Endothelial cell of umbilical vein (primary cell): ENCODE data around the gene PLN. TPM values are rescaled to one million over a fixed set of nuclear protein-coding genes. Genes with fewer than 3 reads are reported as not detected.

Experiments
- BruUV-seq: library from RNA; stranded (reverse); fragments of 400-500 nt; replicated peaks from 2 replicates; lab custom pipeline; 2021; lab: Mats Ljungman, UMichigan
- CTCF ChIA-PET: fragments of 300-600, 350-600 bp; sonication (Branson Sonifier 250); formaldehyde crosslinking; loops from one replicate; lab custom pipeline; 2021; ENCODE audit warnings: antibody characterized with exemption, inconsistent platforms; lab: Charles Lee
- POLR2A ChIA-PET: fragments of 300-600, 350-600 bp; sonication (Branson Sonifier 250); formaldehyde crosslinking; loops from one replicate; lab custom pipeline; 2021; ENCODE audit warnings: antibody characterized with exemption, inconsistent platforms; lab: Charles Lee
- DNase-seq: peaks from one replicate; pipeline ENCODE4 v3.0.0-alpha.2; 2011; ENCODE audit warnings: low read depth, low spot score
- FAIRE-seq: peaks from 2 replicates; lab custom pipeline; 2011; peaks lifted over from hg19 to GRCh38; lab: Jason Lieb, UNC
- H2AFZ ChIP-seq: 2 replicates; pipeline ENCODE4 v1.6.0; 2012; ENCODE audit warnings: low read depth, low read length, control low read depth, inconsistent platforms
- H3K27ac ChIP-seq: 2 replicates; pipeline ENCODE4 v1.5.1; 2011; ENCODE audit warnings: low read depth, mild to moderate bottlenecking, control low read depth, low read length, moderate library complexity; ENCODE audit not compliant: insufficient read depth
- H3K27me3 ChIP-seq, 2 experiments: 2 replicates each; pipeline versions ENCODE4 v1.6.0 to v1.6.1; 2011; ENCODE audit warnings: low read length in 2 of 2, mixed read lengths in 1 of 2; ENCODE audit not compliant: control insufficient read depth in 2 of 2, insufficient read depth in 2 of 2
- H3K36me3 ChIP-seq, 2 experiments: 2 replicates in 1 of 2; 3 replicates in 1 of 2; pipeline ENCODE4 v1.5.1; 2011; ENCODE audit warnings: low read length in 2 of 2, mild to moderate bottlenecking in 1 of 2, moderate library complexity in 1 of 2; ENCODE audit not compliant: control insufficient read depth in 2 of 2, insufficient read depth in 2 of 2; ENCODE audit errors: extremely low read depth in 1 of 2
- H3K4me1 ChIP-seq: 3 replicates; pipeline ENCODE4 v1.5.1; 2011; ENCODE audit warnings: mild to moderate bottlenecking, low read length; ENCODE audit not compliant: control insufficient read depth, insufficient read depth; ENCODE audit errors: extremely low read depth
- H3K4me2 ChIP-seq: 2 replicates; pipeline ENCODE4 v1.6.1; 2011; ENCODE audit warnings: low read length, control low read depth, mixed read lengths; ENCODE audit not compliant: insufficient read depth
- H3K4me3 ChIP-seq, 3 experiments: fragments of 200-600 bp in 1 of 3; sonication (generic), shearing (Covaris generic) in 1 of 3; replicated peaks in 1 of 3; 2 replicates each; pipeline ENCODE4 v1.5.1; 2011 to 2016; ENCODE audit warnings: control low read depth in 3 of 3, low read length in 3 of 3, mild to moderate bottlenecking in 2 of 3, inconsistent platforms in 1 of 3, low read depth in 1 of 3, moderate library complexity in 1 of 3; ENCODE audit not compliant: insufficient read depth in 1 of 3
- H3K79me2 ChIP-seq: 2 replicates; pipeline ENCODE4 v1.6.0; 2012; ENCODE audit warnings: low read length, inconsistent platforms; ENCODE audit not compliant: control insufficient read depth, insufficient read depth
- H3K9ac ChIP-seq: replicated peaks from 2 replicates; pipeline ENCODE3; 2011; ENCODE audit warnings: low read length, control low read depth; ENCODE audit not compliant: insufficient read depth; ENCODE audit errors: extremely low read depth
- H3K9me1 ChIP-seq: replicated peaks from 3 replicates; pipeline ENCODE4 v1.6.0; 2011; ENCODE audit warnings: mild to moderate bottlenecking, low read length; ENCODE audit not compliant: control insufficient read depth, insufficient read depth; ENCODE audit errors: extremely low read depth
- H3K9me3 ChIP-seq: replicated peaks from 2 replicates; pipeline ENCODE4 v1.5.1; 2012; ENCODE audit warnings: low read length, inconsistent platforms; ENCODE audit not compliant: control insufficient read depth, insufficient read depth
- H4K20me1 ChIP-seq: replicated peaks from 2 replicates; pipeline ENCODE3; 2011; ENCODE audit warnings: mild to moderate bottlenecking, low read length; ENCODE audit not compliant: control insufficient read depth, insufficient read depth; ENCODE audit errors: extremely low read depth
- CTCF ChIP-seq, 2 donors: IDR thresholded peaks; 1 replicate in 1 of 2; 2 replicates in 1 of 2; pipeline ENCODE4 v1.5.1; 2011; ENCODE audit warnings: low read length in 2 of 2, mild to moderate bottlenecking in 2 of 2, moderate library complexity in 2 of 2, control low read depth in 1 of 2, inconsistent platforms in 1 of 2, low read depth in 1 of 2; ENCODE audit not compliant: insufficient read depth in 1 of 2; ENCODE audit errors: extremely low read depth in 1 of 2
- EZH2 ChIP-seq: IDR thresholded peaks from 2 replicates; pipeline ENCODE4 v1.6.1; 2012; ENCODE audit warnings: borderline replicate concordance, low read depth, mild to moderate bottlenecking, moderate library complexity, low read length, inconsistent platforms; ENCODE audit not compliant: severe bottlenecking
- FOS ChIP-seq: IDR thresholded peaks from 2 replicates; pipeline ENCODE4 v1.6.1; 2011; ENCODE audit warnings: mild to moderate bottlenecking, low read length, moderate library complexity, borderline replicate concordance; ENCODE audit not compliant: insufficient read depth
- JUN ChIP-seq: IDR thresholded peaks from 2 replicates; pipeline ENCODE4 v1.6.1; 2011; ENCODE audit warnings: borderline replicate concordance, low read depth; ENCODE audit not compliant: insufficient read length, insufficient read depth
- MAX ChIP-seq: IDR thresholded peaks from 2 replicates; pipeline ENCODE4 v1.6.1; 2011; ENCODE audit not compliant: insufficient read depth, insufficient read length
- POLR2A ChIP-seq: IDR thresholded peaks from 2 replicates; pipeline ENCODE4 v1.6.1; 2012; ENCODE audit warnings: low read depth, mild to moderate bottlenecking, control low read depth, low read length
- POLR2AphosphoS5 ChIP-seq: IDR thresholded peaks from 2 replicates; pipeline ENCODE4 v1.6.1; 2012; ENCODE audit warnings: low read depth, mild to moderate bottlenecking, control low read depth, low read length, moderate library complexity; ENCODE audit not compliant: insufficient read depth
- dilution Hi-C: fragments of 300-500 bp; cut with MboI; formaldehyde crosslinking; loops from one replicate; pipeline ENCODE4 v1.15.0; 2019; ENCODE audit warnings: low sequenced_read_pairs; ENCODE audit not compliant: extremely low pct_ligation_motif_present
- intact Hi-C: fragments of 100-400 bp; cut with micrococcal nuclease; formaldehyde crosslinking; loops from one replicate; pipeline ENCODE4 v1.10.0; 2022
- polyA plus RNA-seq, 4 experiments: library from polyadenylated mRNA; depleted of rRNA in 3 of 4; stranded (reverse) in 3 of 4; unstranded in 1 of 4; fragments of >200 nt; gene quantifications; 2 replicates each; pipeline versions ENCODE4 v1.2.1 to v1.2.3, GENCODE V29; 2011 to 2012; ENCODE audit warnings: missing spikeins in 1 of 4
- total RNA-seq: library from RNA; stranded (reverse); gene quantifications from 2 replicates; pipeline ENCODE4 v1.2.3, GENCODE V29; 2021

PLN gene
- total and polyA plus RNA-seq, 2 donors (not counting 3 experiments of a cell fraction or from before 2014, with no cell fraction given): not detected

- Histone ChIP-seq H3K36me3 (no peaks in the 10 kb centered on the region), H3K4me3 (no peak overlapping the region), H3K9me3 (no peaks in the 10 kb centered on the region), H3K9me1 (no peaks in the 10 kb centered on the region), H3K4me2 (peak overlapping the region; percentile 33), H3K4me1 (peaks cover 11% of the 10 kb centered on the region), H2AFZ (no peak overlapping the region), H3K27ac (no peak overlapping the region), H4K20me1 (no peaks in the 10 kb centered on the region), H3K79me2 (peaks cover 2% of the 10 kb centered on the region), H3K9ac (no peak overlapping the region), H3K27me3 (no peaks in the 10 kb centered on the region)
- dilution Hi-C loops (no loop called here), intact Hi-C loops (no loop called here)
- BruUV-seq: no TSS peak
- DNase-seq (peak; percentile 59), FAIRE-seq (peak; percentile 58)
- POLR2A ChIA-PET: no interaction called here
- TF ChIP-seq EZH2 (no peak), POLR2A (no peak)
- CTCF ChIA-PET: interaction anchor here (0.9 to 2.2 kb wide), 5 partner anchors 11 to 274 kb away, joined by 3 to 11 read pairs (median 4); partner anchors contain the start of gene PLN
Observed at GRCh38 chr6:118558464-118559217, 10.5 kb downstream of the PLN start.

GRCh38 chr6:118559659-118560058, 11.6 kb downstream of the PLN start:
- Histone ChIP-seq H3K9me1 (no peaks in the 10 kb centered on the region), H3K4me2 (no peak overlapping the region), H2AFZ (no peak overlapping the region), H3K4me3 (no peak overlapping the region), H3K27ac (no peak overlapping the region), H3K4me1 (peaks cover 11% of the 10 kb centered on the region), H3K9ac (no peak overlapping the region), H3K79me2 (peaks cover 2% of the 10 kb centered on the region), H3K27me3 (no peaks in the 10 kb centered on the region), H3K36me3 (no peaks in the 10 kb centered on the region), H4K20me1 (no peaks in the 10 kb centered on the region), H3K9me3 (no peaks in the 10 kb centered on the region)
- CTCF ChIA-PET: interaction anchor here (1.3 to 2.2 kb wide), 3 partner anchors 12 to 275 kb away, joined by 4 to 11 read pairs (median 6); partner anchors contain the start of gene PLN
- FAIRE-seq (no peak), DNase-seq (no peak)
- BruUV-seq: no TSS peak
- TF ChIP-seq JUN (no peak), POLR2AphosphoS5 (no peak), CTCF (IDR thresholded peaks at IDR 0.05; ENCODE audit: extremely low read depth in 1 of 2, insufficient read depth in 1 of 2, low read depth in 1 of 2, low read length in 2 of 2) (no peak), FOS (no peak), MAX (no peak)
- POLR2A ChIA-PET: no interaction called here
- intact Hi-C loops: no loop called here
- dilution Hi-C loops: no loop called here
